HG02884 (cell line): Measurements from ENCODE around the gene DUOX1.
A peak's percentile ranks its signal among the peaks of the same experiment; 100 is the strongest.

Source experiments
- ATAC-seq: cut with Tn5 transposase; IDR thresholded peaks from one replicate; pipeline ENCODE4 v1.9.1; 2021; ENCODE audit warnings: mild to moderate bottlenecking, moderate library complexity; ENCODE audit not compliant: unreplicated experiment

Gene DUOX1

DNA sequence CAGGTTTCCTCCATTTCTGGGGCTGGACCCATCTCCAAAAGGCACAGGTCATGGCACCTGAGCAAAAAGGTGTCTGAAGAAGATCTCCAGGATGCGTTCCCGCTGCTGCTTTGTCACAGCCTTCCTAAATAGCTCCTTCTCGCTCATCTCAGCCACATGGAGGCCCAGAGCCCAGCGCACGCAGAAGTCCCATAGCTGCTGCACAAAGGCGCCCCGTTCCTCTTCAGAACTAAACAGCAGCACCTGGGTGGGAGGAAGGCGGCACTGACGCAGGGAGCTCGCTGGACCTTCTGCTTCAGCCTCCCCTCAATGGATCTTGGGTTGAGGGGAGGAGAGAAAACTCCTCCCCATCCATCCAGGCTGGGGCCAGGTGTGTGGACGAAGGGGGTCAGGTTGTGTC is 24.2 kb upstream of the DUOX1 start:
- ATAC-seq: no peak

DNA sequence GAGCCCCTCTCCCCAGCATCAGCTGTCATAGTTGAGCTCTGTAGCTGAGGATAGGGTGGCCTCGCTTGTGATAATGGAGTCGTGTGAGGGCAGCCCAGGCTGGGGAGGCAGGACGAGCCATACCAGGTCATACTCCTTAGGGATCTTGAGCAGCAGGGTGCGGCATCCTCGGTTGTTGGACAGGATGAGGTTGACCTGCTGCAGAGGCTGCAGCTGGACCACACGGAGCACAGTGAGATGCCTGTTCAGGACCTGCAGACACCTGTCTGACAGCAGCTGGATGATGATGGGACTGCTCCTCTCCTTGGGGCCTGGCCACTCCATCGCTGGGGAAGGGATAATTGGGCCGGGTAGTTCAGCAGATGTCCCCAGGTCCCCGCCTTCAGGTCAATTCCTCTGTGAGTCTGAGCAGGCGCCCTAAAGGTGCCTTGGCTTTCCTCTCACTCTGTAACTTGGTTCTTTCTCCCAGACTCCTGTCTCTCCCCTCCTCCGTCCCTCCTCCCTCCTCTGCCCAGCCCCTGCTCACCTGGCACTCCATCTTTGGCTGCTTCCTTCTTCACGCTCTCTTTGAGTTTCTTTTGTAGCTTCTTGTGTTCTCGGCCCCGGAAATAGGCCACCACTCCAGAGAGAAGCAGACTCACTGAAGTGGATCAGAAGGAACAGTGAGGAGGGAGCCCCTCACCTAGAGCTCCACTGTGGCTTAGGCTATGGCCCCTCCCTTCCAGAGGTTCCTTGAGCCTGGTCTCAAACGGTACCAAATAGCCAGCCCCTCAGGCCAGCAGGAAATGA is 23.6 kb upstream of the DUOX1 start:
- no peak for ATAC-seq

- ATAC-seq: no peak
Observed at GRCh38 chr15:45107941-45108630, 21.7 kb upstream of the DUOX1 start.

DNA sequence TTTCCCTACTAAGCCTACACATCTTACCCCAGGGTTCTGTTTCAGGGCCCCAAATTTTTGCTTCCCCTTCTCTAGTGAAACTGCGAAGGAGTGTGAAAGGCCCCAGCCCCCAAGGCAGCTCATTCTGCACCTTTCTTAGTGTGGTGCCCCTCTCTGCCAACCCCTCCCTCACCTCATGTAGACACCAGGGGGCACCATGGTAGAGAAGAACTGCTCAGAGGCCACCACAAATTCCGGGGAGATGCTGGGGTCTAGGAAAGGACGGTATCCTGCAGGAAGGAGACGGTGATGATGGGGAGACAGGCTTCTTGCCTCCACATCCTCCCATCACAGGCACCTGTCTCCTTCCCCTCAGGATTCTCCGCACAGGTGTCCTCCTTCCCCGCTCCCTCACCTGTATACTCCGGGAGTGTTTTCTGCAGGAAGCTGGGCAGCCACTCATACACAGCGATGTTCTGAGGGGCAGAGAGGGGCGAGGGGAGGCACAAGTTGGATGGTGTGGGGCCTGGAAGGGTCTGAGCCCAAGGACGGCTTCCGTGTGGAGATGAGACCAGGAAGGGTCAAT is 19.5 kb upstream of the DUOX1 start:
- ATAC-seq: no peak

DNA sequence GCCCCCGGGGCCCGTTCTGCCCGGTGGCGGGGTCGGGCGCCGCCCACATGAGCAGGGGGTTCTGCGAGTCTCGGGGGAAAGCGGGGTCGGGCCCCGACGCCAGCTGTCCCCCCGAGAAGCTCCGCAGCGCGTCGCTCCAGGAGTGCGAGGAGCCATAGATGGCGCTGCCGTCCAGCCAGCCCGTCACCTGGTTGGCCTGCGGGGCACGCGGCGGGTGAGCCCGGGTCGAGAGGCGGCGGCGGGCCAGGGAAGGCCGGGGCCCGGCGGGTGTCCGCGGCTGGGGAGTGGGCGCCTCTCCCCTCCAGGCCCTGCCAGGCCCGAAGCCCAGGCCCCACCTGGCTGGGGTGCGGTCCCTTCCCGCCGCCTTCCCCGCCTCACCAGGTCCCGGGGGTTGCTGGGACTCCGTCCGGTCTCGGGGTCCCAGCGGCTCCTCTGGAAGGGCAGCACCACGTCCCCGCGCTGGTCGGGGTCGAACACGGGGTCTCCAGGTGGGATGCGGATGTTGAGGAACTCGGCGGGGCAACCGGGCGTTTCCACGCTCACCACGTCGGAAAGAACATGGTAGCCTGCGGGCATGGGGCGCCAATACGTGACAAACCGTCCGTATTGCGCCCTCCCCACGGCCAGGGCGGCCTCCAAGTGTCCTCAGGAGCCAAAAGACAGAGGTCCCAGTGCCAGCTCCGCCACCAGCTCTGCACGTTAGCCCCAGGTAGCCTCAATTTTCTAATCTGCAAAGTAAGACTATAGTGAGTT is 18.2 kb upstream of the DUOX1 start:
- no peak for ATAC-seq

- ATAC-seq: no peak
Observed at GRCh38 chr15:45112143-45112590, 17.6 kb upstream of the DUOX1 start.

DNA sequence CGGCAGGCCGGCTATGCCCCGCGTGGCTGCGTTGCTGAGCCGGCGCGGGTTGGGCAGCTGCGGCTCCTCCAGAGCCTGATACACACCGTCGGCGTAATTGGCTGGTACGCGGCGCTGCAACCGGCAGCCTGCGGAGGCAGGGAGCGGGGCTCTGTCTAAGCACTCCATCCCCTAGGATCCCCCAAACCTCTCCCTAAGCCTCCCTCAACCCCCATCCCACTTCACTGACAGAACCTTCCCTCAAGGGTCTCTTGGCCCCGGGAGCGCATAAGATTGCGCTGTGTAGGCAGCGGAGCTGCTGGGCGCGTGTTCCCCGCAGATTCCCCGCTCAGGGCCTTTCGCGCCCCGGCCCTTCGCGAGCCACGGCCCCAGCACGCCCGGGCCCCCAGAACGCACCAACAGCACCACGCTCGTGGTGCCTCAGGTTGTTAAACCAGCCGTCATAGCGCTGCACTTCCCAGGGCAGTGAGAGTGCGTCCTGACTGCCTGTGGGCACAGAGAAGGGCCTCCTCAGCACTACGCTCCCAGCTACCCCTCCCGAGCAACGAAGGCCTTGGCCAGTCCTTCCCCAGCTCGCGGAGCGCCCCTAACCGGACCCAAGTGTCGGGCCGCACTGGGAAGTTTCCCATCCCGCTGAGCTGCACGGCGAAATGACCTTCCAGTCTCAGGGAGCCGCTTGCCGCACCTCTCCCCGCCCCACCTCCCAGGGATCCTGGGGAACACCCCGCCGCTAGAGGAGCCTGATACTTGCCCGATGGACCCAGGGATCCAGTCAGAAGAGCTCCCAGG is 17.0 kb upstream of the DUOX1 start:
- ATAC-seq: no peak

DNA sequence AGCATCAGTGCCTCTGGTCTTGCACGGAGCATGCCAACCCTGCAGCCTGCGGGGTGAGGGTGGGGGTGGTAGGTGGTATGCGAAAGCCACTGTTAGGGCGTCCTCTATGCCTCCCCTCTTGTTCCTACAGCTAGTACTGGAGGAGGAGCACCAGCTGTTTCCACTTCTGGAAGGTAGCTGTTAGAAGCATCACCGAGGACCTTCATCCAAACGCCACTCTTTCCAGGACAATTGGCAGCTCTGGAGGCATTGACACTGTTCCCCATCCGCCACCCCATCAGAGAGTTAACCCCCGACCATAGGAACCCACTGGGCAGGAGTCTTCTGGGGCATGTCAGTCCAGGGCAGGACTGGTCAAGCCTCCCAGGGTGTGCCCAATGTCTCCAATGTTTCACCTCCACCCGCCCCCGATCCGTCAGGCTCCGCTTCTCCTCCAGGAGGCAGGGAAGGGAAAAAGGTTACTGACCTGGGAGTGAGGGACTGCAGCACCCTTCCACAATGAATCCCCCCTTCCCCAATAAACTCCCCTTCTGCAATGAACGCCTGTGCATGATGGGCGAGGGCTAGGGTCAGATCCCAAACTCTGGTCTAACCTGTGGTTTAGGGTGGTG is 16.3 kb upstream of the DUOX1 start:
- no peak for ATAC-seq

DNA sequence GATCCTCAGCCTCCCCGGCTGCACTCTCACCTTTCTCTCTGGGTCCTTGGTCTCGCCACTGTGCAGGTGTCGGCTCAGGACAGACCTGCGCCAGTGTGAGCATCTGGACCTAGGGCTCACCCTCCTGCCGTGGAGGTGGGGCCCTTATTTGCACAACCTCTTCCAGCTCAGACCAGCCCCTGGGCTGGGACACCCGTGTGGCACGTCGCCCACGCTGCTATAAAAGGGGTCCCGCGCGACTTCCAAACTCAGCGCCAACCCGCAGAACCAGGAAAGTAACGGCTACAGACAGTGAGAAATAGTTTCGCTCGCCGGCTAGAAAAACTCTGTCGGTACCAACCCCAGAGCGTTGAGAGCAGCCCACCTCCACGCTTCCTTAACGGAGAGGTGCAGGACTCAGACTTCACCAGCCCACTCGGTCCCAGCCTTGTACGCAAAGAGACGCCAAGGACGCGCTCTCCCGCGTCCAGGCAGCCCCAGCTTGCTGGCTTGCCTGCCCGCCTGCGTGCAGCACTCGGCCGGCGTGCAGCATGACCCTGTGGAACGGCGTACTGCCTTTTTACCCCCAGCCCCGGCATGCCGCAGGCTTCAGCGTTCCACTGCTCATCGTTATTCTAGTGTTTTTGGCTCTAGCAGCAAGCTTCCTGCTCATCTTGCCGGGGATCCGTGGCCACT is 15.6 kb upstream of the DUOX1 start, which contains the start of the genes DUOX2 and DUOXA2:
Gene DUOX2, minus strand, starts transcription at position 97 of the 675 bp plus-strand sequence. CDS start 761 bp downstream, outside the sequence.
Gene DUOXA2, plus strand, starts transcription at position 251 of the 675 bp plus-strand sequence. Its CDS starts 280 bp downstream, at position 531.
- no peak for ATAC-seq

DNA sequence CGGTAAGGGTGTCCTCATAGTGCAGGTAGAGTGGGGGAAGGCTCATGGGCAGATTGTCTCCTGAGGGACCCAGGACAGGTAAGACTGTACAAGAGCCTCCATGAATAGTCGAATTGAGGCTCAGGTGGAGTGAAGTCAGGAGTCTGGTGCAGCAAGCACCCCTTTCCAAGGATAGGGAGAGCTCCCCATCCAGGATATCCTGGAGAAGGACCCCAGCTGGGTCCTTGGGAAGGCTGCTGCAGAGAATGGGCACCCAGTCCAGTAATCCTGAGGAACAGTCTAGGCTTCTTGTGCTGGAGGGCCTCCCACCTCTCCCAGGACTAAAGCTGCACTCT is 15.1 kb upstream of the DUOX1 start:
- ATAC-seq: no peak

GRCh38 chr15:45115312-45115820 is 14.4 kb upstream of the DUOX1 start:
- no peak for ATAC-seq

GRCh38 chr15:45116006-45116481 is 13.8 kb upstream of the DUOX1 start:
- no peak for ATAC-seq

GRCh38 chr15:45116482-45117307 is 13.1 kb upstream of the DUOX1 start:
- ATAC-seq: no peak

DNA sequence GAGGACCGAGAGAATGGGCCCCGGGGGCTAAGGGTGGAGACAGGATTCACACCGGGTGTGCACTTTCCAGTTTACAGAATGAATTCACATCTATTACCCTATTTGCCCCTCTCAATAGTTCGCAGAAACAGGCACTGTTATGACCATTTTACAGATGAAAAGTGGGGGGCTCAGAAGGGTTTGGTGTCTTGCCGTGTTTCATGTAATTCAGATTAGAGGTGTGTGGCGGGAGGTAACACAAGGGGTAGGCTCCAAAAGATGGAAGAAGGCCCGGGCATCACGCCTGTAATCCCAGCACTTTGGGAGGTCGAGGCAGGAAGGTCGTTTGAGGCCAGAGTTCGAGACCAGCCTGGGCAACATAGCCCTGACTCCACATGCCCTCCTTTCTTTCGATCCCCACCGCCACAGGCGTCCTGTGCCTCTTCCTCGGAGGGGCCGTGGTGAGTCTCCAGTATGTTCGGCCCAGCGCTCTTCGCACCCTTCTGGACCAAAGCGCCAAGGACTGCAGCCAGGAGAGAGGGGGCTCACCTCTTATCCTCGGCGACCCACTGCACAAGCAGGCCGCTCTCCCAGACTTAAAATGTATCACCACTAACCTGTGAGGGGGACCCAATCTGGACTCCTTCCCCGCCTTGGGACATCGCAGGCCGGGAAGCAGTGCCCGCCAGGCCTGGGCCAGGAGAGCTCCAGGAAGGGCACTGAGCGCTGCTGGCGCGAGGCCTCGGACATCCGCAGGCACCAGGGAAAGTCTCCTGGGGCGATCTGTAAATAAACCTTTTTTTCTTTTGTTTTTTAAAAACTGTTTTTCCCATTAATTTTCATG is 12.3 kb upstream of the DUOX1 start:
- ATAC-seq: no peak

DNA sequence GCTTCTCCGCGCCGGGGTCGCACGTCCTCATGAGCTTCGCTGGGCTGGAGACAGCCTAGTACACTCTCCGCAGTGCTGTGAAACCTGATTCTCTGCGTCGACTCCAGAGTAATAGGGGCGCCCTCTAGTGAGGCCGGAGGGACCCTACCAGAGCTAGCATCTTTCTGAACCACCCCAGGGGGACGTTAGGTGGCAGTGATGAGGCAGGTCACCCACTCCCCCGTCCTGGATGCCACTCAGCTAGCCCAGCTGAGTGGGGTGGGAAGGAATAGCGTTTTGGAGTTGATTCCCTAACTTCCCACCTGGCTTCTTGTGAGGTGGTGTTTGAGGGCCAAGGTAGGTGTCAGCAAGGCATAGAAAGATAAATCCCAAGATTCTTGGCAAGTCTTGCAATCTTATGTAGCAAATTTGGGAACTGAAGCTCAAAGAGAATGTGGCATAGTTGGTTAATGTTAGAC is 11.6 kb upstream of the DUOX1 start:
- peak; percentile 92 for ATAC-seq

DNA sequence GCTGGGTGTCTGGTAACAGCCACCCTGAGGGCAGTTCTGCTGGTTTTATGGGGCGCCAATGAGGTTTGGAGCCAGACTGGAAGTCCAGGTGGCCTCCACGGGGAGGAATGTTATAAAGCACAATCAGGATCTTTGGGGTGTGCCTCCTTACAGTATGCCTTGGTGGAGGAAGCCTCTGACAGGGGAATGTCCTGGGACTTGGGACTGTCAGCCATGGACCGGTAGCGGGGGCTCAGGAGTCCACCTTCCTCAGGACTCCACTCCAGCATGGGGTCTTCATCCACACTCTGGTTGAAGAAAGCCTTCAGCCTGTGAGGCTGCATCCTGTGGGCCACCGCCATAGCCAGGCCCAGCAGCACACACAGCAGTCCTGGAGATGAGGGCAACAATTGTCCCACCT is 10.8 kb upstream of the DUOX1 start:
- ATAC-seq: no peak
